A549 (cell line): Measurements from ENCODE around the gene ZNF418. TPM values are rescaled to one million over a fixed set of nuclear protein-coding genes. Genes with fewer than 3 reads are reported as not detected.
"Not testable (repeated sequence)": the region's sequence is repeated elsewhere in the genome, so short reads cannot be mapped to it uniquely, and the experiment has no call there.

Experiments
- ATAC-seq, 2 experiments: fragments of 200-7000 bp in 1 of 2; fragments of >200 bp in 1 of 2; cut with Nextera tagmentation in 1 of 2; cut with Tn5 transposase in 1 of 2; 3 replicates each; pipeline versions ENCODE4 v1.8.0 to v1.9.1; 2018 to 2020; ENCODE audit warnings: mild to moderate bottlenecking in 1 of 2, moderate library complexity in 1 of 2
- CTCF ChIA-PET: fragments of 300-600 bp; sonication (Branson Sonifier 250); formaldehyde crosslinking; extraction: SDS; loops from one replicate; lab custom pipeline; 2021; ENCODE audit warnings: antibody characterized with exemption, inconsistent platforms; lab: Yijun Ruan, JAX
- POLR2A ChIA-PET: fragments of 350-600 bp; formaldehyde crosslinking; extraction: SDS; loops from one replicate; lab custom pipeline; 2021; ENCODE audit warnings: antibody characterized with exemption, inconsistent platforms; lab: Yijun Ruan, JAX
- DNase-seq, 2 experiments: peaks; one replicate each; pipeline versions ENCODE4 v3.0.0 to v3.0.0-alpha.2; 2011 to 2016; ENCODE audit warnings: low read depth in 1 of 2, low spot score in 1 of 2
- FAIRE-seq: peaks from 2 replicates; lab custom pipeline; 2011; peaks lifted over from hg19 to GRCh38; lab: Jason Lieb, UNC
- H3K27ac ChIP-seq, 2 experiments: fragments of >200 bp; sonication (Bioruptor Twin); formaldehyde crosslinking; 3 replicates each; pipeline ENCODE4 v1.5.1; 2016 to 2017
- H3K4me1 ChIP-seq: fragments of >200 bp; sonication (Bioruptor Twin); formaldehyde crosslinking; 3 replicates; pipeline ENCODE4 v1.6.1; 2016
- H3K4me2 ChIP-seq: fragments of >200 bp; sonication (Bioruptor Twin); formaldehyde crosslinking; 3 replicates; pipeline ENCODE4 v1.6.1; 2016
- H3K4me3 ChIP-seq: fragments of >200 bp; sonication (Bioruptor Twin); formaldehyde crosslinking; 3 replicates; pipeline ENCODE4 v1.5.1; 2016
- H3K9me3 ChIP-seq: fragments of >200 bp; sonication (Bioruptor Twin); formaldehyde crosslinking; 3 replicates; pipeline ENCODE4 v1.6.1; 2016
- CBX8 ChIP-seq: fragments of 200-600 bp; sonication (generic); IDR thresholded peaks from 2 replicates; pipeline ENCODE4 v1.6.1; 2016
- CEBPB ChIP-seq, 2 experiments: fragments of >200 bp in 1 of 2; sonication (Bioruptor Twin) in 1 of 2; formaldehyde crosslinking in 1 of 2; IDR thresholded peaks; 2 replicates each; pipeline ENCODE4 v1.6.1; 2012 to 2016
- CTCF ChIP-seq: fragments of >200 bp; sonication (Bioruptor Twin); formaldehyde crosslinking; IDR thresholded peaks from 3 replicates; pipeline ENCODE4 v1.5.1; 2016
- E2F6 ChIP-seq: IDR thresholded peaks from 2 replicates; pipeline ENCODE4 v1.6.1; 2012; ENCODE audit warnings: low read depth, borderline replicate concordance
- EHF ChIP-seq: fragments of 250-450 bp; sonication (Bioruptor Pico); IDR thresholded peaks from 2 replicates; pipeline ENCODE4 v1.5.0; 2020; ENCODE audit warnings: mild to moderate bottlenecking
- FOSL2 ChIP-seq, 2 experiments: fragments of 450-650 bp in 1 of 2; fragments of >200 bp in 1 of 2; sonication (Bioruptor Twin) in 1 of 2; formaldehyde crosslinking; IDR thresholded peaks; 2 replicates each; pipeline versions ENCODE4 v1.5.0 to v1.6.1; 2016 to 2020; ENCODE audit warnings: mild to moderate bottlenecking in 1 of 2, moderate library complexity in 1 of 2
- GATA3 ChIP-seq: IDR thresholded peaks from 2 replicates; pipeline ENCODE4 v1.6.1; 2012; ENCODE audit warnings: borderline replicate concordance
- HDAC2 ChIP-seq: fragments of 200-600 bp; sonication (generic); IDR thresholded peaks from 2 replicates; pipeline ENCODE4 v1.6.1; 2016
- HEYL ChIP-seq: fragments of 250-450 bp; sonication (Bioruptor Pico); IDR thresholded peaks from 2 replicates; pipeline ENCODE4 v1.8.0; 2021; ENCODE audit warnings: mild to moderate bottlenecking, moderate library complexity
- HMGXB4 ChIP-seq: fragments of 250-450 bp; sonication (Bioruptor Pico); IDR thresholded peaks from 2 replicates; pipeline ENCODE4 v1.5.0; 2021; ENCODE audit warnings: mild to moderate bottlenecking, moderate library complexity, borderline replicate concordance
- HOXB5 ChIP-seq: fragments of 250-450 bp; sonication (Bioruptor Pico); IDR thresholded peaks from 2 replicates; pipeline ENCODE4 v1.5.0; 2020; ENCODE audit warnings: mild to moderate bottlenecking, moderate library complexity
- MAFK ChIP-seq: fragments of 450-650 bp; IDR thresholded peaks from 2 replicates; pipeline ENCODE4 v1.6.1; 2014; ENCODE audit not compliant: partially characterized antibody
- PHF8 ChIP-seq: fragments of 200-600 bp; sonication (generic); IDR thresholded peaks from 2 replicates; pipeline ENCODE4 v1.6.1; 2016; ENCODE audit warnings: low read depth, mild to moderate bottlenecking, antibody characterized with exemption, moderate library complexity, borderline replicate concordance
- RAD21 ChIP-seq, 2 experiments: fragments of >200 bp in 1 of 2; sonication (Bioruptor Twin) in 1 of 2; formaldehyde crosslinking in 1 of 2; IDR thresholded peaks in 1 of 2; conservative IDR thresholded peaks in 1 of 2; 2 replicates in 1 of 2; 3 replicates in 1 of 2; pipeline ENCODE4 v1.6.1; 2012 to 2018; ENCODE audit warnings: inconsistent platforms in 1 of 2
- USF2 ChIP-seq: fragments of 450-650 bp; IDR thresholded peaks from 2 replicates; pipeline ENCODE4 v1.6.1; 2014; ENCODE audit warnings: antibody characterized with exemption
- WGBS: methylation state at CpG from one replicate; pipeline ENCODE4 v1.1.6; 2017; ENCODE audit errors: missing lambda C conversion rate; 5-methylcytosine and 5-hydroxymethylcytosine counted together
- polyA plus RNA-seq, 4 experiments: library from polyadenylated mRNA; depleted of rRNA in 3 of 4; stranded (reverse); fragments of >200 nt; fragmentation: RNase III in 1 of 4; extraction: RNeasy Plus Mini Kit Qiagen cat#74134 plus additional on column Dnase treatment in 1 of 4; gene quantifications; 2 replicates in 3 of 4; 3 replicates in 1 of 4; pipeline ENCODE4 v1.2.3, GENCODE V29; 2011 to 2017

ZNF418 gene
- polyA plus RNA-seq, 2 of the 4 experiments (the other 2 are of a cell fraction), result 1.8 to 3.2 TPM

GRCh38 chr19:57903618-57904184 lies 31.5 kb downstream of the ZNF418 start:
- peaks cover 82% of the 10 kb centered on the region for H3K9me3 ChIP-seq
- no peak overlapping the region for H3K4me3 ChIP-seq
- WGBS, result 64% methylated on average over 7 of the region's 7 CpGs
- no peaks in the 10 kb centered on the region for H3K4me1 ChIP-seq
- H3K27ac ChIP-seq, result no peak overlapping the region
- FAIRE-seq, result no peak
- DNase-seq, result no peak
- no peak for ATAC-seq
- POLR2A ChIA-PET, result no interaction called here
- TF ChIP-seq HEYL (no peak), HOXB5 (CRISPR knock-in tag) (no peak), HDAC2 (no peak), FOSL2 (IDR thresholded peaks at IDR 0.05) (no peak), FOSL2 (CRISPR knock-in tag; IDR thresholded peaks at IDR 0.05) (no peak), MAFK (no peak), EHF (CRISPR knock-in tag) (no peak), HMGXB4 (no peak), CEBPB (IDR thresholded peaks at IDR 0.05) (no peak)
- H3K4me2 ChIP-seq, result no peak overlapping the region
- CTCF ChIA-PET, result interaction anchor here (0.6 to 1.2 kb wide), 3 partner anchors 16 to 41 kb away, joined by 3 to 5 read pairs (median 3); no protein-coding TSS in a partner anchor

GRCh38 chr19:57900311-57900710 lies 34.9 kb downstream of the ZNF418 start:
- no peak for FAIRE-seq
- ATAC-seq, result no peak
- TF ChIP-seq PHF8, result no peak
- TF ChIP-seq USF2, result no peak
- TF ChIP-seq CBX8, result no peak
- POLR2A ChIA-PET, result no interaction called here
- WGBS, result 64% methylated on average over 5 of the region's 5 CpGs
- Histone ChIP-seq H3K9me3 (peaks cover 76% of the 10 kb centered on the region), H3K4me1 (no peaks in the 10 kb centered on the region), H3K4me2 (no peak overlapping the region), H3K27ac (no peak overlapping the region), H3K4me3 (no peak overlapping the region)
- no peak for DNase-seq
- CTCF ChIA-PET, result no interaction called here

GRCh38 chr19:57890706-57891105 lies 44.5 kb downstream of the ZNF418 start:
- peaks cover 82% of the 10 kb centered on the region for H3K9me3 ChIP-seq
- POLR2A ChIA-PET, CTCF ChIA-PET, FAIRE-seq, ATAC-seq, H3K4me2 ChIP-seq, H3K27ac ChIP-seq, H3K4me1 ChIP-seq, DNase-seq, H3K4me3 ChIP-seq: not testable (repeated sequence)
- 49% methylated on average over 3 of the region's 3 CpGs for WGBS

- H3K27ac ChIP-seq, result no peak within 1 kb of the TSS
These were observed 46.5 kb downstream of the ZNF418 start, which contains the start of gene ZNF814 for GRCh38 chr19:57888560-57889231. ZNF814 (minus strand) TSS chr19:57889037; CDS start chr19:57888802, 235 bp downstream.

More at GRCh38 chr19:57888560-57889231, 46.5 kb downstream of the ZNF418 start, which contains the start of gene ZNF814:
- no peak for FAIRE-seq
- TF ChIP-seq RAD21 (conservative IDR thresholded peaks at IDR 0.05 in 1 of 2, IDR thresholded peaks at IDR 0.05 in 1 of 2) (0 out of 5 replicates have a peak, but pooled peaks of 1 of the 2 experiments have one; percentile 10), USF2 (peak; percentile 50), GATA3 (no peak), E2F6 (peak; percentile 67; the same call in 1 of the 2 replicates), CTCF (0 out of 3 replicates have a peak, but pooled peaks have one; percentile 10)
- TF ChIP-seq, all 56 proteins: peak for 4
- WGBS, result 8% methylated on average over 41 of the region's 43 CpGs
- ATAC-seq (peak; percentile 24 to 93; a peak in 3 of 6 replicates), DNase-seq (peak; percentile 10 to 85)
- H3K9me3 ChIP-seq, result peaks cover 84% of the 10 kb centered on the region
- H3K4me2 ChIP-seq, result peak within 1 kb of the TSS; percentile 29; the same call in 1 of the 3 replicates
- peak within 1 kb of the TSS; percentile 23; the same call in 2 of the 3 replicates for H3K4me3 ChIP-seq
- POLR2A ChIA-PET, result no interaction called here
- H3K4me1 ChIP-seq, result no peaks in the 10 kb centered on the region
- CTCF ChIA-PET, result interaction anchor here (0.8 to 1.4 kb wide), 2 partner anchors 8 to 9 kb away, joined by 3 to 4 read pairs; no protein-coding TSS in a partner anchor
